ENCODE data around the gene CD300LD.

The CD300LD gene

GRCh38 chr17:74591503-74591902 is 580 bp downstream of the CD300LD start:
- Histone ChIP-seq H3K36me3 (replicated peaks; ENCODE audit: insufficient read depth, low read length) (no peaks in the 10 kb centered on the region), H3K4me1 (ENCODE audit: low read length) (no peaks in the 10 kb centered on the region), H3K9me3 (replicated peaks; ENCODE audit: insufficient read depth, low read length) (no peaks in the 10 kb centered on the region), H3K27me3 (replicated peaks; ENCODE audit: insufficient read depth, low read length) (peaks cover 93% of the 10 kb centered on the region), H3K27ac (ENCODE audit: low read length) (no peak overlapping the region), H4K20me1 (ENCODE audit: insufficient read depth, low read length) (no peaks in the 10 kb centered on the region), H3K9me2 (replicated peaks; ENCODE audit: insufficient read depth, low read length) (no peaks in the 10 kb centered on the region), H3K4me2 (ENCODE audit: low read depth, low read length) (no peak overlapping the region), H3K4me3 (ENCODE audit: low read length) (no peak overlapping the region), H3F3A (ENCODE audit: insufficient read depth, low read length) (no peaks in the 10 kb centered on the region), H2AFZ (ENCODE audit: low read length) (no peak overlapping the region), H3K79me2 (ENCODE audit: low read length) (no peaks in the 10 kb centered on the region), H3K9ac (ENCODE audit: low read length) (no peak overlapping the region)
- no peak for TF ChIP-seq EZH2 (optimal IDR thresholded peaks at IDR 0.05; ENCODE audit: low read depth, low read length)
- TF ChIP-seq, protein P1, sequence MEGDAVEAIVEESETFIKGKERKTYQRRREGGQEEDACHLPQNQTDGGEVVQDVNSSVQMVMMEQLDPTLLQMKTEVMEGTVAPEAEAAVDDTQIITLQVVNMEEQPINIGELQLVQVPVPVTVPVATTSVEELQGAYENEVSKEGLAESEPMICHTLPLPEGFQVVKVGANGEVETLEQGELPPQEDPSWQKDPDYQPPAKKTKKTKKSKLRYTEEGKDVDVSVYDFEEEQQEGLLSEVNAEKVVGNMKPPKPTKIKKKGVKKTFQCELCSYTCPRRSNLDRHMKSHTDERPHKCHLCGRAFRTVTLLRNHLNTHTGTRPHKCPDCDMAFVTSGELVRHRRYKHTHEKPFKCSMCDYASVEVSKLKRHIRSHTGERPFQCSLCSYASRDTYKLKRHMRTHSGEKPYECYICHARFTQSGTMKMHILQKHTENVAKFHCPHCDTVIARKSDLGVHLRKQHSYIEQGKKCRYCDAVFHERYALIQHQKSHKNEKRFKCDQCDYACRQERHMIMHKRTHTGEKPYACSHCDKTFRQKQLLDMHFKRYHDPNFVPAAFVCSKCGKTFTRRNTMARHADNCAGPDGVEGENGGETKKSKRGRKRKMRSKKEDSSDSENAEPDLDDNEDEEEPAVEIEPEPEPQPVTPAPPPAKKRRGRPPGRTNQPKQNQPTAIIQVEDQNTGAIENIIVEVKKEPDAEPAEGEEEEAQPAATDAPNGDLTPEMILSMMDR (IDR thresholded peaks at IDR 0.05; ENCODE audit: low read length): no peak
- TF ChIP-seq EZH2phosphoT487 (IDR thresholded peaks at IDR 0.05; ENCODE audit: low read length): no peak
- DNase-seq: no peak

DNA sequence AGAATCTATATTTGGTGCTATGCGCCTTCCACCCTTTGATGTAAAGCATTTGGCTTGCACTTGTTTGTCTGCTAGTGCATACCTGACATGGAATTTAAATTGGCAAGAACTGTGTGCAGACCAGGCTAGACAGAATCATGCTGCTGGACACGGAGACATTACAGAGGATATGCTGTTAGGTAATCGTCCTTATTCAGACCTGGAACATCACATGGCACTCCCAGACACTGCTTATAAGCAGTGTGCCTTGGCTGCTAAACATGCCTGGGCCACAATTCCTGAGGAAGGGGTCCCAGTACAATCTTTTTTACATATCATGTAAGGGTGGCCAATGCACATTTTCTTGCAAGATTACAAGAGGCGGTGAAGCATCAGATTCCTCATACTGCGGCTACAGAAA is 6.4 kb downstream of the CD300LD start:
- no peaks in the 10 kb centered on the region for H3K9me3 ChIP-seq (replicated peaks; ENCODE audit: insufficient read depth, low read length)
- H3K4me1 ChIP-seq (ENCODE audit: low read length): no peaks in the 10 kb centered on the region
- no peak overlapping the region for H3K4me2 ChIP-seq (ENCODE audit: low read depth, low read length)
- H4K20me1 ChIP-seq (ENCODE audit: insufficient read depth, low read length): no peaks in the 10 kb centered on the region
- no peaks in the 10 kb centered on the region for H3K9me2 ChIP-seq (replicated peaks; ENCODE audit: insufficient read depth, low read length)
- H3K9ac ChIP-seq (ENCODE audit: low read length): no peak overlapping the region
- no peak overlapping the region for H2AFZ ChIP-seq (ENCODE audit: low read length)
- H3K27me3 ChIP-seq (replicated peaks; ENCODE audit: insufficient read depth, low read length): peaks cover 92% of the 10 kb centered on the region
- H3K36me3 ChIP-seq (replicated peaks; ENCODE audit: insufficient read depth, low read length): no peaks in the 10 kb centered on the region
- no peaks in the 10 kb centered on the region for H3F3A ChIP-seq (ENCODE audit: insufficient read depth, low read length)
- H3K4me3 ChIP-seq (ENCODE audit: low read length): no peak overlapping the region
- TF ChIP-seq, protein P1 (IDR thresholded peaks at IDR 0.05; ENCODE audit: low read length): no peak
- no peak for TF ChIP-seq EZH2 (optimal IDR thresholded peaks at IDR 0.05; ENCODE audit: low read depth, low read length)
- TF ChIP-seq EZH2phosphoT487 (IDR thresholded peaks at IDR 0.05; ENCODE audit: low read length): no peak
- no peak for DNase-seq
- no peak overlapping the region for H3K27ac ChIP-seq (ENCODE audit: low read length)
- H3K79me2 ChIP-seq (ENCODE audit: low read length): no peaks in the 10 kb centered on the region

GRCh38 chr17:74584292-74585060 is 7.6 kb downstream of the CD300LD start:
- H3K36me3 ChIP-seq (replicated peaks; ENCODE audit: insufficient read depth, low read length): no peaks in the 10 kb centered on the region
- H2AFZ ChIP-seq (ENCODE audit: low read length): no peak overlapping the region
- no peak overlapping the region for H3K4me3 ChIP-seq (ENCODE audit: low read length)
- TF ChIP-seq, protein P1 (IDR thresholded peaks at IDR 0.05; ENCODE audit: low read length): no peak
- TF ChIP-seq EZH2phosphoT487 (IDR thresholded peaks at IDR 0.05; ENCODE audit: low read length) (no peak), EZH2 (optimal IDR thresholded peaks at IDR 0.05; ENCODE audit: low read depth, low read length) (no peak)
- H3K79me2 ChIP-seq (ENCODE audit: low read length): no peaks in the 10 kb centered on the region
- H4K20me1 ChIP-seq (ENCODE audit: insufficient read depth, low read length): no peaks in the 10 kb centered on the region
- no peak overlapping the region for H3K4me2 ChIP-seq (ENCODE audit: low read depth, low read length)
- no peaks in the 10 kb centered on the region for H3F3A ChIP-seq (ENCODE audit: insufficient read depth, low read length)
- no peak overlapping the region for H3K27ac ChIP-seq (ENCODE audit: low read length)
- H3K9me2 ChIP-seq (replicated peaks; ENCODE audit: insufficient read depth, low read length): no peaks in the 10 kb centered on the region
- H3K4me1 ChIP-seq (ENCODE audit: low read length): no peaks in the 10 kb centered on the region
- H3K9me3 ChIP-seq (replicated peaks; ENCODE audit: insufficient read depth, low read length): no peaks in the 10 kb centered on the region
- H3K9ac ChIP-seq (ENCODE audit: low read length): no peak overlapping the region
- no peak for DNase-seq
- H3K27me3 ChIP-seq (replicated peaks; ENCODE audit: insufficient read depth, low read length): peaks cover 89% of the 10 kb centered on the region

All from MM.1S (cell line).